Central memory CD4-positive, alpha-beta T cell (primary cell): ENCODE results near the gene KAT14.
"Not testable (repeated sequence)": the region's sequence is repeated elsewhere in the genome, so short reads cannot be mapped to it uniquely, and the experiment has no call there.

Experiments
- DNase-seq: peaks from one replicate; pipeline ENCODE4 v3.0.0; 2022

The KAT14 gene

DNA sequence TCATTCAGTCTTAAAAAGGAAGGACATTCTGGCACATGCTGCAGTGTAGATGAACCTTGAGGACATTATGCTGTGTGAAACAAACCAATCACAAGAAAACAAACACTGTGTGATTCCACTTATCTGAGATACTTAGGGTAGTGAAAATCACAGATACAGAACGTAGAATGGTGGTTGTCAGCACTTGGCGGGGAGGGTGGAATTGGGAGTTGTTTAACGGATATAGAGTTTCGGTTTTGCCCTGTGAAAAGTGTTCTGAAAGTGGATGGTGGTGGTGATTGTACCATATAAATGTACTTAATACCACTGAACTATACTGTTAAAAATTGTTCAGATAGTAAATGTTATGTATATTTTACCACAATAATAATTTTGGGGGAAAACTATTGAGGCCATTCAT lies 18.4 kb downstream of the KAT14 start:
- DNase-seq, result no peak

DNA sequence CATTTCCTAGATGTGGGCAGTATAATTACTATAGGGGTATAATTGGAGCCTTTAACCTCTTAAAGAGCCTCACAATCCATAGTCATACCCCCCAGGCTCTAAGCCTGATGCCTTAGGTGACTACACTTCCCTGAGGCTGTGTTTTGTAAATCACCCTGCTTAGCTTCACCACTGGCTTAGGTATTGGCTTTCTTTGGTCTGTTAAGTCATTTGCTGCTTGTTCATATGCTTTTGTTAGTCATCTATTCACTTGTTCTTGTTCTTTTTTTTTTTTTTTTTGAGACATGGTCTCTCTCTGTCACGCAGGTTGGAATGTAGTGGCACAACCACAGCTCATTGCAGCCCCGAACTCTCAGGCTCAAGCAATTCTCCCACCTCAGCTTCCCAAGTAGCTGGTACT lies 26.7 kb downstream of the KAT14 start:
- DNase-seq, result no peak

DNA sequence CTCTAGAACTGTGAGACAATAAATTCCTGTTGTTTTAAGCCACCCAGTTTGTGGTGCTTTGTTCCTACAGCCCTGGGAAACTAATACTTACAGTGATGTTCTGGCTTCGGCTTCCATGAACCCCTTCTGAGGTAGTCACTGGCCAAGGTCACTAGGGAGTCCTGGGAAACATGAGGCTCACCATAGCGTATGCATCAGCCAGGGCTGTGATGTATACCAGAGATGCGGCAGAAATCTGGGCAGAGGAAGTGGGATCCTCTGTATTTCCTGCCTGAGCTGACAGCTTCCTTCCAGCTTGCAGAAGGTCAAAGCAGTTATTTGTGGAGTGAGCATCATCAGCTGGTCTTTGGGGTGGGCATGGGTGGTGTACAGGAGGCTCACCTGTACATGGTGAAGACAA lies 27.9 kb downstream of the KAT14 start:
- no peak for DNase-seq

DNA sequence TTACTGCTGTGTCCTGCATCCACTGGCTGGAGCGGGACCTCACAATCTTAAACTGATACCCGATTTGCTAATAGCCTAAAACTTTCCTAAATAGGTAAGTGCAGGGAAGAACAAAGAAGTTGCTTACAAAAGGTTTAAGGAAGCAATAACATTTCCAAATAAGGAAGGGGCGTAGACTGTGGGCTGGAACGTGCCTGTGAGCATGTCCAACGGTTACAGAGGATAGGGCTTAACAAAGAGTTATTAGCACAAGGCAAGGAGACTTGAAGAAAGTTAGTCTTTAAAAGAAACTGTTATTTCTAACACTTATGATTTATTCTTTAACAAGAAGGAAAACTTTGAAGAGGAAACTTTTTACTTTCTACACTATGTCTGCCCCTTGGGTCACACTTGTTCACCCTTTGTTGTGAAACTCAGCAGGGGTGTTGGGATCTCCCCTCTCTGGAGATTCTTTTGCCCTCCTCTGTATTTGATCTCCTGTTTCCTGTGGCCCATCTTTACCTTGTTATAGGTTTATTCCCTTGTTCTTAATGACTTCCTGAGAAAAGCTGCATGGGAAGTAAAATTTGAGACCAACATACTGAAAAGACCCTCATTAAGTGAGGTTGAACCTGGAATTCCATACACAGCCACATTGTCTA lies 28.7 kb downstream of the KAT14 start:
- no peak for DNase-seq

DNA sequence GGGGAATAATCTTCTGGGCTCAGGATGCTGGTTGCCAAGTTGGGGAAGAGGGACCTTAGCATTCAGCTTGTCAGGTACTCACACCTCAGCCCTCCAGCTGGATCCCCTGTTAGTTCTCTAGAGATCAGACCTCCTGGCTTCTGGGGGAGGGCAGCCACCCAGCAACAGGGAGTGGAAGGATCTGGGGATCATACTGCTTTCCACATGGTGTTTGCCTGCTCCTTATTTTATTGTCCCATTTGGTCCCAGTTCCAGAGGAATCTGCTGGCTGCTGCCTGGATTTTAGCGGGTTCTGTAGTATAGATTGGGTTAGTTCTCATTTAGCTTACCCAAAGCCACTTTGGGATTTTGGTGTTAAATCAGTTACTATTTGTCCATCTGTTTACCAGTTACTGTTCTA lies 29.3 kb downstream of the KAT14 start:
- DNase-seq, result no peak

DNA sequence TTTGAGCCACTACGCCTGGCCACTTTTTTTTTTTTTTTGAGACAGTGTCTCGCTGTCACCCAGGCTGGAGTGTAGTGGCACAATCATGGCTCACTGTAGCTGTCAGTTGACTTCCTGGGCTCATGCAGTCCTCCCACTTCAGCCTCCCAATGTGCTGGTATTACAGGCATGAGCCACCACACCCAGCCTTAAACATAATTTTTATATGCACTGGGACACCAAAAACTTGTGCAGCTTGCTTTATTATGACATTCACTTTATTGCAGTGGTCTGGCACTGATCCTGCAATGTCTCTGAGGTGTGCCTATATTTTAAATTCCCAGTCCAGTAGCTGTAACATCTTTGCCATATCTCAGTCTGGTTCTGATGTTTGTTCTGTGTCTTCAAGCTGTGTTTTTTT lies 34.7 kb downstream of the KAT14 start:
- DNase-seq, result no peak

DNA sequence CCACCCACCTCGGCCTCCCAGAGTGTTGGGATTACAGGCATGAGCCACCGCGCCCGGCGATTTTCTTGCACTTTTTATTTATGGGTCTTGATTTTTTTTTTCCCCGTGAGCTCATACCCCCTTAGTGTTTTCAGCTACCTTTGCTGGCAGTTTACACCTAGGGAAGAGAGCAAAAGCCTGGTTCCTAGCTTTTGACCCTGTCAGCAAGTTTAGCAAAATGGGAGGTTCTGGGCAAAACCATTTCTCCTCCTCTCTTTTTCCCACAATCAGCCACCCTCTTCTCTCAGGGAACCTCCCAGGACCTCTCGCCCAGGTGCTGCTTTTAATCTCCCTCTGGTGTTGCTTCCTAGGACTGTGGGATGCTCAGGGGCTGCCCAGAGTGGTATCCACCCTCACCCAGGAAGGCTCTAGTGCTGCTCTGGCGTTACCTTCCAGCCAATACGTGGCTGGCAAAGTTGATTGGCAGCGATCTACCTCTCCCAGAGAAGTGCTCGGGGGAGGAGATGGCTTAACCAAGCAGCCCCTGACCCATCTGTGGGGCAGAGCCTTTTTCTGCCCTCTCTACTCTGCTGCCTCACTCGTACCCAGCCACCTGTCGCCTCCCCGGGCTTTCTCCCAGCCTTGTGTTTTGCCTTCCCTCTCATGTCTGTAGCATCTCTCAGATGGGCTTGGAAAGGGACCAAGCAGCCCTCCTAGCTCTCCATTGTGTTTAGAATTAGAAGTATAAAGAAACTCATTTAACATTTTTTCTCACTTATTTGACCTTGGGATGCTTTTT lies 37.4 kb downstream of the KAT14 start:
- no peak for DNase-seq

DNA sequence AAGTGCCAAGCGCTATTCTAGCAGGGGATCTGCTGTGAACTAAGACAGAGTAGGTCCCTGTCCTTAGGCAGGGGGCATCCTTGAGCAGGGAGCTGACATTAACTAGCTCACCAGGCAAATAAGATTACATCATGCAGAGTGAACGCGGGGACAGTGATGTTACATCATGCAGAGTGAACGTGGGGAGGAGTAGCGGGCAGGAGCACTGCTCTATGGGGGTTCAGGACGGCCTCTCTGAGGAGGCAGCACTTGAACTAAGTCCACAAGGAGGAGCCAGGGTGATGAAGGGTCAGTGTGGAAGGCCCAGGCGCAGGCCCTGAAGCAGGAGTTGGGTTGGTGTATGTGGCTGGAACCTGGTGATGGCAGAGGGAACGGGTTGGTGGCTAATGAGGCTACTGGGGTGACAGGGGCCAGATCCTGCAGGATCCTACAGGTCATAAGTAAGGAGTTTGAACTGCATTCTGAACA lies 38.7 kb downstream of the KAT14 start:
- no peak for DNase-seq

DNA sequence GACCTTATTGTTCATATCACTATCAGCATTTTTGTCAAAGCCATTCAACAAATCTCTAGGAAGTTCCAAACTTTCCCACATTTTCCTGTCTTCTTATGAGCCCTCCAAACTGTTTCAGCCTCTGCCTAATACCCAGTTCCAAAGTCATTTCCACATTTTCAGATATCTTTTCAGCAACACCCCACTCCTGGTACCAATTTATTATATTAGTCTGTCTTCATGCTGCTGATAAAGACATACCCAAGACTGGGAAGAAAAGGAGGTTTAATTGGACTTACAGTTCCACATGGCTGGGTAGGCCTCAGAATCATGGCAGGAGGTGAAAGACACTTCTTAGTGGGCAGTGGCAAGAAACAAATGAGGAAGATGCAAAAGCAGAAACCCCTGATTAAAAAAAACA lies 42.7 kb downstream of the KAT14 start:
- not testable (repeated sequence) for DNase-seq

DNA sequence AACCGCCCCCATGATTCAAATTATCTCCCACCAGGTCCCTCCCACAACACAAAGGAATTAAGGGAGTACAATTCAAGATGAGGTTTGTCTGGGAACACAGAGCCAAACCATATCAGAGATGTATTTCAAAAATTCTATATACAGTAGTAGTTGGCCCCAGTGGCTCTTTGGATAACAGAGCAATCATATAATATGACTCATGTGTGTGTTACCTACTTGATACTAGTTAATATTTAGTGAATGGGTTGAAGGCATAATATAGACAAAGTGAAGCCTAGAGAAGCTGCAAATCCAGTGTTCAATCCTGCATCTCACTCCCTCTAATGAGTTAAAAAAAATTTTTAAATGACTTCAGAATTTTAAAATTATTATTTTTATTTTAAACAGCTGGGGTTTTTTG lies 43.2 kb downstream of the KAT14 start:
- no peak for DNase-seq

DNA sequence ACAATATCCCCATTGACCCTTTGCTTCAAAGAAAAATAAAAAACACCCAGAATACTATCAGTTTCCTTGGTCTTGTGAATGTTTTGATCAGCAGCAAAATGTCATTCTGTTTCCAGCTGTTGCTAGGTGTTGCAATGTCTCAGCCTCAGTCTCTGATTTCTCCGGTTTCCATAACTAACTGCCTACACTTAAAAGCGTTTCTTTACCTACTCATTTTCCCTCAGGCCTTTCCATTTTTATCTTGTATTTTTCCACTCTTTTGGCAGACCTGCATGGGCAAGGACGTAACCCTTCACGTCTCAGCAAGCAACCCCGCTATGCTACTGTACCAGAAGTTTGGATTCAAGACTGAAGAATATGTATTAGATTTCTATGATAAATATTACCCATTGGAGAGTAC lies 49.4 kb downstream of the KAT14 start:
- no peak for DNase-seq

DNA sequence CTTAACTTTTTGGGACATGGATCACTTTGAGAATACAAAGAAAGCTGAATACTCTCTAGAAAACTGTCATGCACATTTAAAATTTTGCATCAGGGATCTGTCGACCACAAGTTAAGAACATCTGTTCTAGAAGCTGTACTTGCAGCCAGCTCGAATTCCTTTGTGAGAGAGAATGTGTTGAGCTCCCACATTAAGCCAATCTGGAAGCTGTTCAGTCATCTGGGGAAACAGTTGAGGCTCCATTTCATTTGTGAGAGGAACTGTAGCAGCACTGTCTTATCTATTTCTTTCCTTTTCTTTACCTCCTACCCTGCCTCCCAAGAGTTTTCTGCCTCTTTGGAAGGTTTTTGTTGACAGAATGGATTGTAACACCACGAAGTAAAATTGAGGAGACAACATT lies 50.8 kb downstream of the KAT14 start:
- DNase-seq, result no peak

DNA sequence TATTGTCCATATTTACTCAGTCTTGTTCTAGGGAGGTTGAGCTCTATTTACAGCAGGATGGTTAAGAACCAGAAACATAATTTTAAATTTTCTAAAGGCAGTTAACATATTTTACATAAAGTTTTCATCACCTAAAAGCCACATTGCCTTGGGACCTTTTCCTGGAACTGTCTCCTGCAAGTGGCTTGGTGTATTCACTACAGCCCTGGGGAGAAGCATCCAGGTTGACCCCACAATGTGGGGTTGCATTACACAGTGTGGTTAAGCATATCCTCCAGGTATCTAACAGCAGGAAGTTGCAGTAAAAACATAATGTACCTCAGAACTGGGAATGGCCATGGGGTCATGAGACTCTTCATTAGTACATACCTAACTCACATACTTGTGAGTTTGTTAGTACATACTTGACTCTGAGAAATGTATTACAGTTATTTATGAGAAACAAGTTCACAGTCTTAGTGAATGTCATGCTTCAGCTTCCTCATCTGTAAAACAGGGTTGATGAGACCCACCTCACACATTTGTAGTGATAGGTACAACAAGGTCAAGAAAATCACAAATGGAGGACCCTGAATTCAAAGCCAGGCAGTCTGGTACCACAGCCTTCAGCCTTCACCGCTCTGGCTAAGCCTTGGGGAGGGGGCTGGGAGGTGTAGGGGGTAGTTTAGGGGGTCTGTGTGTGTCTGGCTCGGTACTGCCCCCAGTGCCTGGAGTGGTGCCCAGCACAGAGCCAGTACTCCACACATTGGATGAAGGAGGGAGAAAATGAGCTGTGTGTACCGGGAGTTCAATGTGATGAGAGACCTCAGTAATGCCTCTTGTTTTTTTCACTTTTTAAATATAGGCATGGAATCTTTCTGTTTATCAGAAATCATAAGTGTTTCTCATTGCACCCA lies 52.9 kb downstream of the KAT14 start:
- no peak for DNase-seq

DNA sequence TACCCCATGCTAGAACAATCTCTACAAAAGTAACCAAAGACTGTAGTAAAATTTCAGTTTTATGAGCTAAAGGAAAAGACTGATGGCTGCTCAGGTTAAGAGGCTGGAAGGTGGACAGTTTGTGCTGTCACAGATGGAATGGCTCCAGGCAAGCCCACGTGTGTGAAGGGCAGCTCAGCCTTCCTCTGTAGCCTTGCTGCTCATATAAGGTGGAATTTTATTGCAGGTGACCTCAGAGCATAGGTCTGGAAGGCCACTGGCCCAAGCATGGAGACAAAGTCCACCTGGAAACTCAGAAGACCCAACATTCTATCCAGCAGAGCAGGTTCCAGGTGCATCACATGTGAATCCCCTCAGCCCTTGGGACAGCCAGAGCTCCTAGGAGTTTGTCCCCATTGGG lies 53.6 kb downstream of the KAT14 start:
- DNase-seq, result no peak

DNA sequence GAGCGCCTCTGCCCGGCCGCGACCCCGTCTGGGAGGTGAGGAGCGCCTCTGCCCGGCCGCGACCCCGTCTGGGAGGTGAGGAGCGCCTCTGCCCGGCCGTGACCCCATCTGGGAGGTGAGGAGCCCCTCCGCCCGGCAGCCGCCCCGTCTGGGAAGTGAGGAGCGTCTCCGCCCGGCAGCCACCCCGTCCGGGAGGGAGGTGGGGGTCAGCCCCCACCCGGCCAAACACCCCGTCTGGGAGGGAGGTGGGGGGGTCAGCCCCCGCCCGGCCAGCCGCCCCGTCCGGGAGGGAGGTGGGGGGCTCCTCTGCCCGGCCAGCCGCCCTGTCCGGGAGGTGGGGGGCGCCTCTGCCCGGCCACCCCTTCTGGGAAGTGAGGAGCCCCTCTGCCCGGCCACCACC lies 56.8 kb downstream of the KAT14 start:
- DNase-seq, result not testable (repeated sequence)

DNA sequence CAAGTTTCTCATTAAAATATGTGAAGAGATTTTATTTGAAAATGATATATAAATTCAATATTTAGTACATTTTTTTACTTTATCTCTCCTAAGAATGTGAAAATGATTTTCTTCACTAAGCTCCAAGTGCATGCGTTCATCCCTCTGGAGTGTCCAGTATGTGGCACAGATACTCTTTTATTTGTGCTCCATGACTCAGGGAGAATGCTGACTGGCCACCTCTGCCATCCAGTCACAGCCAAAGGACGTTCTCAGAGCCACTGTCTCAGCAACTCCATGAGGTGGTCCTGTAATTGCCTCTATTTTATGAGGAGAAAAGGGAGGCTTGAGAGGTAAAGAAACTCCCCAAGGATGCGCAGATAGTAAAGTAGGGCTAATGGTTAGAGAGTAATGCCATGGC lies 58.3 kb downstream of the KAT14 start:
- no peak for DNase-seq

DNA sequence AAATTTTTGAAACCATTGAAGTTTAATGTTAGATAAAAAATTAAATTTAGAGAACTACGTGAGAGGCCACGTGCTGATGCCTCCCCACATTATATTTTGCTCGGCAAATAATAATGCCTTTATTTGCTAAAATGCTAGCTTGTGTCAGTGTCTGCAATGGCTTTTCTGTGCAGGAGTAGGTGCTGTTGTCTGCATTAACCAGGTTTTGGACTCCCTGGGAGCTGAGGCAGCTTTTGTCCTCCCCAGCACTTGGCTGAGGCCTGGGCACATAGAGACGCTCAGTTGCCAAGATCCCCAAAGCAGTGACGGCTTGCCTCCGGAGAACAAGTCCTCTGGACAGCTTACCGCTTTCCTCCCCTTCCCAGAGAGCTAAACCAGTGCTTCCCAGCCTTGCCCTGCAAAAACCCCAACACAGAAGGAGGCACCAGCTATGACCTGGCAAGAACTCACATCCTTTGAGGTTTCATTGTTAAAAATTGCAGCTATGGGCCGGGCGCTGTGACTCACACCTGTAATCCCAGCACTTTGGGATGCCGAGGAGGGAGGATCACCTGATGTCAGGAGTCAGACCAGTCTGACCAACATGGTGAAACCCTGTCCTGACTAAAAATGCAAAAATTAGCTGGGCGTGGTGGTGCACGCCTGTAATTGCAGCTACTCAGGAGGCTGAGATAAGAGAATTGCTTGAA lies 59.9 kb downstream of the KAT14 start:
- no peak for DNase-seq

DNA sequence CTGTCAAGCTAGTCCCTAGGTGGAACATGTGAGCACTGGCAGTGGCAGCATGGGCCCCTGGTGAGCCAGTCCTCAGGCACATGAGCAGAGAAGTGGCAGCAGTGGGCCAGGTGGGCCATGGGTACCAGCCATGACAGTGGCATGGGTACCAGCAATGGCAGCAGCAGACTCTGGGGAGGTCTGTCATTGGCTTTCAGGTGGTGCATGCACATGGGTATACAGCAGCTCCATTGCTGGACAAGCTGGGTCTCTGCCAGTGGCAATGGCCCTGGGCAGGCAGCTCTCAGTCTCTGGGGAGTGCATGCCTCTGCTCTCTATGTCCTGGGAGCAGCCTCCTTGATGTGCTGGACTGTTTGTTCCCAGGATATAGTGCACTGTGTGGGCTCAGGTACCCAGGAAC lies 65.3 kb downstream of the KAT14 start:
- no peak for DNase-seq

DNA sequence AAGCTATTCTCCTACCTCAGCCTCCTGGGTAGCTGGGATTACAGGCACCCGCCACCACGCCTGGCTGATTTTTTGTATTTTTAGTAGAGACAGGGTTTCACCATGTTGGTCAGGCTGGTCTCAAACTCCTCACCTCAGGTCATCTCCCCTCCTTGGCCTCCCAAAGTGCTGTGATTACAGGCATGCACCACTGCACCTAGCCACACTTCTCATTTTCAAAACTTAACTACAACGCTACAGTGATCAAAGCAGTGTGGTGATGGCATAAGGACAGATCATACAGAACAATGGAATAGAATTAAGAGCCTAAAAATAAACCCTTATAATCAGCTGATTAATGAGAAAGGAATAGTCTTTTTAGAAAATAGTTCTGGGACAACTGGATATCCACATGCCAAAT lies 66.0 kb downstream of the KAT14 start:
- DNase-seq, result not testable (repeated sequence)

DNA sequence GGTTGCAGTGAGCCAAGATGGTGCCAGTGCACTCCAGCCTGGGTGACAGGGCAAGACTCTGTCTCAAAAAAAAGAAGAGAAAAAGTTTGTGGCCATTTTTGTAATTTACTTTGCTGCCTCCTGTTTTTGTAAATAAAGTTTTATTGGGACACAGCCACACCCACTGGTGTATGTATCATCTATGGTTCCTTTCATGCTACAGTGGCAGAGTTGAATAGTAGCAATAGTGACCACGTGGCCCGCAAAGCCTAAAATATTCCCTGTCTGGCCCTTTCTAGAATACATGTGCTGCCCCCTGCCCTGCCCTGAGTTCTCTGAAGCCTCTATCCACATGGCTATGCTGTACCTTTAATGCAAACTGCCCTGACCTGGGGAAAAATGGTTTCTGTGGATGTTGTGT lies 75.3 kb downstream of the KAT14 start:
- no peak for DNase-seq

DNA sequence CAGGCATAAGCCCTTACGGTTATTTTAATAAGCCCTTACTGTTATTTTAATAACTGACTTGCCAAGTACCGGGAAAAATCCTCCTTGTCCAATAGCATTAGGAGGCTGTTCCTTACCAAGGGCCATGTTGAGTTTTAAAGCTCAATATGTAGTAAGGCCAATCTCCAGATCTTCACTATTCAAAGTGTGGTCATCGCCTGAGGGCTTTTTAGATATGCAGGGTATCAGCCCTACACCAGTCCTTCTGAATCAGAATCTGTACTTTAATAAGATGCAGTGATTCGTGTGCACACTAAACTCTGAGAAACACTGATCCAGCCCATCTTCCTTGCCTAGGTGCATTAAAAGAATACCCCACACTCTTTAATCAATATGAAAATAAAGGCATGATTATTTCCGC lies 77.9 kb downstream of the KAT14 start:
- DNase-seq, result no peak

DNA sequence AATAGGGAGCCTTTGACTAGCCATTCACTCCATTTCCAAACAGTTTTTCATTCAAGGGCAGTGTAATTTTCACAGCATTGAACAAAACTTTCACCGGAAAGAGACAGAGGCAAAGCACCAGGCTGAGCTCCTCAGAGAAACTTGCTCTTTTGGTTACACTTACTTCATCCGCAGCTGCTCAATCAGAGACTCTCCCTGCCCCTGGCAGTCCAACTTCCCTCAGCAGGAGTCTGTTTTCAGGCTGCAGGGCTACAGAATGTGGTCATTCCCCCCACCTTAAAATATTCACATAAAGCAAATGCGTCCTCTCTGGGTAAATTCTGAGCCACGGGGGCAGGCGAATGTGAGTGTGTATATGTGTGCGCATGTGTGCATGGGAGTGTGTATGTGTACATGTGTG lies 80.6 kb downstream of the KAT14 start:
- DNase-seq, result no peak

DNA sequence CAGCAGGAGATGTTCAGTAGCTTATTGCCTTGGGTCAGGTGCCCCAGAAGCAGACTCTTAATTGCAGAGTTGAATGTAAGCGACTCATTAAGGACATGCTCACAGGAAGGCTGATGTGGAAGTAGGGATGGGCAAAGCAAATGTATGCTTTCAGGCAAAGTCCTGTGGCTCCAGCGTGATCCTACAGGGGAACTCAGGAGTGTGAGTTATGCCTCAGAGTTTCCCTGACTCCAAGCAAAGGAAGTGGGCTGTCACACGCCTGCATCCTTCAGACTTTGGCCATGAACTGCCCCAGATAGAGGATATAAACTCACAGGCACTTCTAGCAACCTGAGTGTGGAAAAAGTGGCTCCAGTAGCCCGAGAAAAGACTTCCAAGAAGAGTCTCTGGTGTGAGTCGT lies 85.7 kb downstream of the KAT14 start:
- no peak for DNase-seq
